Mucosa of rectum (tissue), 2 donors: Measurements from ENCODE around the gene LRMDA.

Experiments used
- H3K27ac ChIP-seq, 2 donors: one replicate each; pipeline ENCODE4 v1.7.0; 2013; ENCODE audit warnings: inconsistent platforms in 2 of 2, low read depth in 2 of 2, low read length in 2 of 2
- H3K27me3 ChIP-seq, 2 donors: one replicate each; pipeline ENCODE4 v1.7.0; 2013; ENCODE audit warnings: low read length in 2 of 2; ENCODE audit not compliant: control insufficient read depth in 2 of 2, insufficient read depth in 2 of 2
- H3K36me3 ChIP-seq, 2 donors: one replicate each; pipeline ENCODE4 v1.7.0; 2013; ENCODE audit warnings: low read length in 2 of 2; ENCODE audit not compliant: control insufficient read depth in 2 of 2, insufficient read depth in 2 of 2
- H3K4me1 ChIP-seq, 2 donors: one replicate each; pipeline ENCODE4 v1.7.0; 2013; ENCODE audit warnings: low read length in 2 of 2, mild to moderate bottlenecking in 1 of 2; ENCODE audit not compliant: control insufficient read depth in 2 of 2, insufficient read depth in 2 of 2
- H3K4me3 ChIP-seq, 2 donors: one replicate each; pipeline ENCODE4 v1.7.0; 2013; ENCODE audit warnings: low read length in 2 of 2
- H3K9ac ChIP-seq, 2 donors: one replicate each; pipeline ENCODE4 v1.7.0; 2013; ENCODE audit warnings: low read length in 2 of 2, low read depth in 1 of 2, mild to moderate bottlenecking in 1 of 2
- H3K9me3 ChIP-seq, 2 donors: one replicate each; pipeline ENCODE4 v1.7.0; 2013; ENCODE audit warnings: low read length in 2 of 2; ENCODE audit not compliant: control insufficient read depth in 2 of 2
- donor health status: healthy.
- donor health status: Normal muscosa, but diverticular disease.

Gene LRMDA

DNA sequence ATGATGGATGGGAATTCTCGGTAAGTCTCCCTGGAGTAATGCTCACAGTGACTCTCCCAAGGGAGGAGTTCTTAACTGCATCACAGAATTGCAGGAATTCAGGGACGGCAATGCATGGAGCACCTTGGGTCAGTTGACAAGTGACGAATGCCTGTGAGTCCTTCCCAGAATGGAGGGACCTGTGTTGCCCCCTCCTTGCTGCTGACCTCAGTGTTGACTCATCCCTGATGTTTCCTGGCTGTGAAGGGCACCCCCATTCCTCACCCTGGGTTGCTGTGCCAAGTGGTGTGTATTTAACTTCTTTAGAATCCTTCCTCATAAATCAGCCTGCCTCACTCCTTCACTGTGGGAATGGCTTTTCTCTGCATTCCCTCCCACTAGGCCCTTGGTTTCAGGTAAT is 98.9 kb downstream of the LRMDA start:
- Histone ChIP-seq H3K27ac (no peak overlapping the region), H3K9ac (no peak overlapping the region), H3K4me1 (no peaks in the 10 kb centered on the region)

DNA sequence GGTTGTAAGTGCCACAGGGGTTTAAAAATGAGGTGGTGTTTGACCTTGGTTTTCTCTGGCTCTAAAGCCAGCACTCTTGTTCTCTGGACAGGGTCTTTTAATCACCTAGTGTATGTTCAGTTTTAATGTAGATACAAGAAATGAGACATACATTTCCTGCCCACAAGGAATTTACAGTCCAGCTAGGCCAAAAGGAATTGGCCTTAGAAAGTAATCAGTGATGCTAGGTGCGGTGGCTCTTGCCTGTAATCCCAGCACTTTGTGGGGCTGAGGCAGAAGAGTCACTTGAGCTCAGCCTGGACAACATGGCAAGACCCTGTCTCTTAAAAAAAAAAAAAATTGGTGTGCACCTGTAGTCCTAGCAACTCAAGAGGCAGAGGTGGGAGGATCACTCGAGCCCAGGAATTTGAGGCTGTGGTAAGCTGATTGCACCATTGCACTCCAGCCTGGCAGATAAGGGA is 100.2 kb downstream of the LRMDA start:
- Histone ChIP-seq H3K36me3 (no peaks in the 10 kb centered on the region), H3K27ac (no peak overlapping the region), H3K9me3 (no peaks in the 10 kb centered on the region)

More for the DNA sequence above, 98.9 kb downstream of the LRMDA start:
- no peak overlapping the region for H3K4me3 ChIP-seq
- no peaks in the 10 kb centered on the region for H3K9me3 ChIP-seq
- no peaks in the 10 kb centered on the region for H3K36me3 ChIP-seq
- H3K27me3 ChIP-seq, result no peaks in the 10 kb centered on the region

DNA sequence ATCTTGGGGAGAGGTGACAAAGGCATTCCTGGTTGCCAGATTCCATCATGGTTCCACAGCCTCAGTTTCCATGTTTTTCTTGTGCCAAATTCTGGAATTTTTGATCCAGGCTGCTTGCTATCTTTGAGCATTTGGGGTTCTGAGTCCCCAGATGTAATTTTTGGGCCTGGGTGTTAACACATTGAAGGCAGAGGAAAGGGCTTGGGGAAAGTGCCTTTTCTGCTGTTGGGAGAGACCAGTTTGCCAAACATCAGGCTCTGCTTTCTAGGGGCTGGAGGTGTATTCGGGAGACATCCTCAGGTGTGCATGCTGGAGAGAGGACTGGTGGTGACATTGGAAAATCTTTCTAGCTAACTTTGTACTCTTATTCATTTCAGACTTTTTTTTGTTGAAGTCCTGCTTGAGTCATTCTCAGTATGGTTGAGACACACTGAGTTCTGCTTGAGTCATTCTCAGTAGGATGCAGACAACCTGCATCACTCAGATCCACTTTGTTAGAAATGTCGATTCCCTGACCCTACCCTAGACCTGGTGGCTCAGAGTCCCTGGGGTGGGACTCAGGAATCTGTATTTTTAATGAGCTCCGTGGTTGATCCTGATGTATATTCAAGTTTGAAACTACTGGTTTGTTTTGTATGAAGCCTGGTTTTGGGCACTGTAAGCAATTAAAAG is 101.0 kb downstream of the LRMDA start:
- Histone ChIP-seq H3K27ac (no peak overlapping the region), H3K9ac (no peak overlapping the region), H3K4me3 (no peak overlapping the region), H3K4me1 (no peaks in the 10 kb centered on the region), H3K27me3 (no peaks in the 10 kb centered on the region), H3K36me3 (no peaks in the 10 kb centered on the region), H3K9me3 (no peaks in the 10 kb centered on the region)

More for the DNA sequence above, 100.2 kb downstream of the LRMDA start:
- Histone ChIP-seq H3K4me1 (no peaks in the 10 kb centered on the region), H3K27me3 (no peaks in the 10 kb centered on the region), H3K9ac (no peak overlapping the region), H3K4me3 (no peak overlapping the region)

DNA sequence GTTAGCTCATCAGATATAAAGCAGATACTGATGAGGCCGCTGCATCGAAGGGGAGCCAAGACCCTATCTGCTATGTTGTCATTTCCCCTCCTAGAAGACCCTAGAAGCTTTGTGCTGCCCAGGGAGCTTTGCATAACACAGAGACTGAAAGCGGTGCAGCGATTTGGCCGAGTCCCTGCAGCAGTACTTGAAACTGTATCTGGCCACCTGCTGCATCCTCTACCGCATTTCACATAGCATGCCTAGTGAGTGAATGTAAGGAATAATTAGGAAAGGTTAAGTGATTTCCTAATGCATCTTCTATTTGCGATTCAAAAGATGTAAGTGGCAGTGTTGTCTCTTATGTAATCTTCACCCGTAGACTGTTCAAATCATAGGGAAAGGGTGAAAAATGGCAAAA is 106.7 kb downstream of the LRMDA start:
- Histone ChIP-seq H3K27ac (no peak overlapping the region), H3K4me1 (no peaks in the 10 kb centered on the region), H3K9me3 (no peaks in the 10 kb centered on the region), H3K9ac (no peak overlapping the region), H3K27me3 (no peaks in the 10 kb centered on the region), H3K4me3 (no peak overlapping the region), H3K36me3 (no peaks in the 10 kb centered on the region)

DNA sequence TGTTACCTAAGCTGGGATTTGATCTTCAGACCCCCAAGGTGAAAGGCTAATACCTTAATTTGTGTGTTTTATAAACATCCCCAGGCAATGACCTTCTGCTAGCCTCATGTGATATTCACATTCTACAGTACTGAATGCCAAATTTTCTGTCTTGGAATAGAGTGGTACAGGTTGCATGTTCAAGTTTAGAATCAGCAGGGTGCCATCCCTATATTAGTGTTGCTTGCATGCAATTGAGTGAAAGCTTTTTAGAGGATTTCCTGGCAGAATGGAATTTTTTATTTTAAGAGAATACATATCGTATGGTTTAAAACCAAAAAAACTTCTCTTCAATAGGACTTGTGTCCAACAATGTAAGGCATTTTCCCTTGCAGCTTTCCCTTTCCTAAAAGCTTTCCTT is 107.3 kb downstream of the LRMDA start:
- Histone ChIP-seq H3K27me3 (no peaks in the 10 kb centered on the region), H3K27ac (no peak overlapping the region), H3K4me1 (no peaks in the 10 kb centered on the region), H3K9me3 (no peaks in the 10 kb centered on the region), H3K4me3 (no peak overlapping the region), H3K9ac (no peak overlapping the region), H3K36me3 (no peaks in the 10 kb centered on the region)

DNA sequence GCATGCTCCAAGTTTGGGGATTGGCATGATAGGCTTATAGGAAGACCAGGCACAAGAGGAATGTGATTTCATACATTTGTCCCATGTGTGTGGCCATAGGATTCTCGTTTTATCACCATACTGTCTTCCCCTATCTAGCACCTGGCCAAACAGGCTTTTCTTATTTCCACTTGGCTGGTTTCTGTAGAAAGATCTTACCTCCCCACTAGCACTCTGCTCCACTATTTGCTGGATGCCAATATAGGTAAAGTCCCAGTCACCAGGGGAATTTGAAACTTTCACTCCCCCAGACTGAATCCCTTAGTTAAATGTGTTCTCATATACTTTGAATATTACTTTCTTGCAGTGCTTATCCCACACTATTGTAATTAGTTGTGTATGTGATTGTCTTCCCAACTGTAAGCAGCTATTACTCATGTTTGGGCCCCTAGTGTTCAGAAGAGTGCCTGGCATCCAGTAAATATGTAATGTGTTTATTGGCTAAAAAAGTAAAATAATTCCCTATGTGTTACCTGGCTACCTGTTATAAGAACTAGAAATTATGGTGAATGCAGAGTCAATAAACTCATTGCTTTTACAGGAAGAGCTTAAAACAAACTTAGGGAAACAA is 109.0 kb downstream of the LRMDA start:
- no peak overlapping the region for H3K27ac ChIP-seq
- H3K36me3 ChIP-seq, result no peaks in the 10 kb centered on the region
- no peak overlapping the region for H3K9ac ChIP-seq
- H3K4me3 ChIP-seq, result no peak overlapping the region
- H3K27me3 ChIP-seq, result no peaks in the 10 kb centered on the region
- no peaks in the 10 kb centered on the region for H3K9me3 ChIP-seq
- no peaks in the 10 kb centered on the region for H3K4me1 ChIP-seq

DNA sequence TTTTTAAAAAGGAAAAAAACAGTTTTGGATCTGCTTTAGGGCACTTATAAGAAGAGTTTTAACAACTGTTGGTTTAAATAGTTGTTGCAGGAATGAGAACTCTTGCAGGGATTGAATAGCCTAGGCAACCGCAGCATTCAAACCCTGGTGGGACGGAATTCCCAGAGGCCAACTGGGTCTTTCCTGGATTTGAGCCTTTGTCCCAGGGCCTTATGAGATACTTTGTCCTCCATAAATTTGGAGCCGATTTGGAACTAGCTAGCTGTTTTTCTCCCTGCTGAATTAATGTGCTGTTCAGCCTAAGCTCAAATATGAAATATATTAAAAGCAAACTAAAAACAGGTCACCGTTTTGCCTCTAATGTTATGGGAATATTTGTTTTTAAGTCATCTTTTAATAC is 109.6 kb downstream of the LRMDA start:
- no peak overlapping the region for H3K27ac ChIP-seq
- H3K4me1 ChIP-seq, result no peaks in the 10 kb centered on the region
- no peaks in the 10 kb centered on the region for H3K36me3 ChIP-seq
- no peak overlapping the region for H3K9ac ChIP-seq
- H3K4me3 ChIP-seq, result no peak overlapping the region
- no peaks in the 10 kb centered on the region for H3K9me3 ChIP-seq
- H3K27me3 ChIP-seq, result no peaks in the 10 kb centered on the region

DNA sequence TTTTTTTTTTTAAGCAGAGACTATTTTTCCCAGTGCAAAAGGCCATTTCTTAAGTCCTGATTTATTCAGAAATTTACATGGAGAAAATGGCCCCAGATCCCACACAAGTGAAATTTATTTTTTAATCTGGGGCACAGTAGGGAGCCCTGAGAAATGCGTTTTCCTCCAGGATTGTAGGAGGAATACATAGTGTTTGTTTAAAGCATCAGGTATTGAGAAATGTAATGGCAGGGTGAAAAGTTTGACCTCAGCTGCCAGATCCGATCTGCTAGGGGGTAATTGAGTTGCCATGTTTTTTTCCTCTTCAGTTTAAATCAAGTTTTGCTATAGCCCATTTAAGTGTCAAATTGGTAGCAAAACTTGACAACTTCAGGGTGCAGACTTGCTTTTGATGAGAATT is 110.0 kb downstream of the LRMDA start:
- Histone ChIP-seq H3K27ac (no peak overlapping the region), H3K9me3 (no peaks in the 10 kb centered on the region), H3K4me1 (no peaks in the 10 kb centered on the region), H3K27me3 (no peaks in the 10 kb centered on the region), H3K4me3 (no peak overlapping the region), H3K9ac (no peak overlapping the region), H3K36me3 (no peaks in the 10 kb centered on the region)

DNA sequence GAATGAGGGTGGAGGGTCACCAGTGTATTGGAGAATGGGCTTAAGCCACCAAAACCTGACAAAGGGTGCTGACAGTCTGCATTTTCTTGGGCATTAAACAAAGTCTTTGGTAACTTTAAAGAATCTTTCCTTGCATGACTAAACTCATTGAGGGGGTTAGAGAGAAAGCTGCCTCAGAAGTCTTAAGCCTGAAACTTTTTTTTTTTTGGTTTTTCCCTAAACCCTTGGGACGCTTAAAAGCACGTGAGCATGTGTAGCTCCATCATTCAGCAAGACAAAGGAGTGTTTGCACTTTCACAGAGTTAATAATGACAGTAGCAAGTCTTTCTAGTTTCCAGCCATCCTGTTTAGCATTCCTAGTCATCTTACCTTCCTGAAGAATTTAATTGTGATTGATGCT is 110.7 kb downstream of the LRMDA start:
- Histone ChIP-seq H3K4me1 (no peaks in the 10 kb centered on the region), H3K4me3 (no peak overlapping the region), H3K9me3 (no peaks in the 10 kb centered on the region), H3K27ac (no peak overlapping the region), H3K9ac (no peak overlapping the region), H3K36me3 (no peaks in the 10 kb centered on the region), H3K27me3 (no peaks in the 10 kb centered on the region)

DNA sequence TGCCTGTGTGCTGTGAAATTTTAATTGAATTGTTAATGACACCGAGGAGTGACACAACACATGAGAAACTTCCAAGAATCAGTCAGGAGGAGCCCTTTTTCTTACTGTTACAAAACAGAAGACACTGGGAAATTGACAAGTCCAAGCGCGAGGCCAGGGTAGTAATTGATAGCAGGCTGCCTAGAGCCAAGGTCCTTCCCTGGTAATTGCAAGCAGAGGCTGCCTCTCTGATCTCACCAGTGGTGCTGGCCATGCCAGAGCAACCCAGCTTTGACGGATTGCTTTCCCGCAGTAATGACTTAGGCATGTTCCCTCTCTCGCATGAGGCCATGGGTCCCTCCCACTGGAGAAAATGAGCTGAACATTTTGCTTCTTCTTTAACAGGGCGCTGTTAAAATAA is 111.5 kb downstream of the LRMDA start:
- no peak overlapping the region for H3K4me3 ChIP-seq
- H3K27ac ChIP-seq, result no peak overlapping the region
- no peak overlapping the region for H3K9ac ChIP-seq
- no peaks in the 10 kb centered on the region for H3K36me3 ChIP-seq
- H3K27me3 ChIP-seq, result no peaks in the 10 kb centered on the region
- no peaks in the 10 kb centered on the region for H3K4me1 ChIP-seq
- H3K9me3 ChIP-seq, result no peaks in the 10 kb centered on the region
